ENCODE measurements around the gene NOX5. TPM values are rescaled to one million over a fixed set of nuclear protein-coding genes. Genes with fewer than 3 reads are reported as not detected.

NOX5 gene
- total RNA-seq, 1 donor from 2014 or later = not detected

- TF ChIP-seq CTCF (conservative IDR thresholded peaks at IDR 0.05) = no peak
- Mint-ChIP-seq H3K4me3 (no peak overlapping the region), H3K4me1 (no peaks in the 10 kb centered on the region), H3K36me3 (ENCODE audit: low read depth) (no peaks in the 10 kb centered on the region), H3K9me3 (peaks cover 6% of the 10 kb centered on the region), H3K27me3 (ENCODE audit: low read depth) (peaks cover 5% of the 10 kb centered on the region), H3K27ac (ENCODE audit: unreplicated experiment) (no peak overlapping the region)
- no peak for DNase-seq (ENCODE audit: low read depth, low spot score)
Observed at GRCh38 chr15:68983961-68984481, 30.5 kb upstream of the NOX5 start.

- no peaks in the 10 kb centered on the region for H3K4me1 Mint-ChIP-seq
- no peak for TF ChIP-seq CTCF (conservative IDR thresholded peaks at IDR 0.05)
Observed at GRCh38 chr15:68984586-68984985, 29.9 kb upstream of the NOX5 start.

DNA sequence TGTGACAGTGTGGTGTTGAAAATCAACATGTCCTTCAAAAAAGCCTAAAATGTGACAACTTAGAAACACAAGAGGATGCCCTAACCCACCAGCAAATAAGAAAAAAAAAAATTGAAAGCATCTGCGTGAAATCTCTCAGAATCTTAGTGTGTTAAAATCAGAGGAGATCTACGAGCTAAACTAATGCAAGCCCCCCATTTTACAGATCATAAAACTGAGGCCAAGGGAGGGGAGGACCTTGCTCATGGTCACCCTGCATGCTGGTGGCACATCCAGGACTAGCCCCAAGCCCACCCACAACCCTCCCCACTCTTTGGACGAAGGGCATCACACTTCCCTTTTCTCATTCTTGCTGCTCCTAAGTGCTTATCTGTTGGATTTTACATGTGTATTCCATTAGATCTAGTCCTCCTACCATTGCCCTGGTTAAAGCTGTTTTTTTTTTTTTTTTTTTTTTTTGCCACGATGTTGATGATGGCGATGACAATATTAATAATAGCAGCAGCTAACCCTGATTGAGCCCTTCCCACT lies 29.1 kb upstream of the NOX5 start:
- H3K4me3 Mint-ChIP-seq = no peak overlapping the region
- H3K27me3 Mint-ChIP-seq (ENCODE audit: low read depth) = no peaks in the 10 kb centered on the region
- DNase-seq (ENCODE audit: low read depth, low spot score) = no peak
- peaks cover 8% of the 10 kb centered on the region for H3K4me1 Mint-ChIP-seq
- no peaks in the 10 kb centered on the region for H3K36me3 Mint-ChIP-seq (ENCODE audit: low read depth)
- H3K27ac Mint-ChIP-seq (ENCODE audit: unreplicated experiment) = no peak overlapping the region
- H3K9me3 Mint-ChIP-seq = peaks cover 6% of the 10 kb centered on the region
- TF ChIP-seq CTCF (conservative IDR thresholded peaks at IDR 0.05) = no peak

More at GRCh38 chr15:68984586-68984985, 29.9 kb upstream of the NOX5 start:
- peaks cover 3% of the 10 kb centered on the region for H3K27me3 Mint-ChIP-seq (ENCODE audit: low read depth)
- H3K27ac Mint-ChIP-seq (ENCODE audit: unreplicated experiment) = no peak overlapping the region
- H3K36me3 Mint-ChIP-seq (ENCODE audit: low read depth) = no peaks in the 10 kb centered on the region
- DNase-seq (ENCODE audit: low read depth, low spot score) = no peak
- peaks cover 6% of the 10 kb centered on the region for H3K9me3 Mint-ChIP-seq
- no peak overlapping the region for H3K4me3 Mint-ChIP-seq

DNA sequence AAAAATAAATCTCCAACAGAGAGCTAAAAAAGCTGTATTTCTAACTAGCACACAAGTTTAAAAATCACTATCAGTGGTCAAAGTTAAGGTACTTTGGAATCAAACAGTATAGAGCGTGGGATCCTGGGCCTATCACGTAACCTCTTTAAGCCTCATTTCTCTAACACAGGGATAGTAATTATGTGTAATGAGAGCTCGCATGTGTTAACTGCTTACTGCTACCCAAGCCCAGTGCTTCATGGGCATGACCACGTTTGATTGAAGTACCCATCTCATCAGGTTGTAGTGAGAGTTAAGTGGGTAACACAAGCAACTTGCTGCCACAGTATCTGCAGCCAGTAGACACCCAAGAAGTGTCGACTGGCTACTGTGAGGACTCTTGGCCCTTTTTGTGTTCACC lies 28.2 kb upstream of the NOX5 start:
- TF ChIP-seq CTCF (conservative IDR thresholded peaks at IDR 0.05) = no peak
- no peak overlapping the region for H3K27ac Mint-ChIP-seq (ENCODE audit: unreplicated experiment)
- DNase-seq (ENCODE audit: low read depth, low spot score) = no peak

DNA sequence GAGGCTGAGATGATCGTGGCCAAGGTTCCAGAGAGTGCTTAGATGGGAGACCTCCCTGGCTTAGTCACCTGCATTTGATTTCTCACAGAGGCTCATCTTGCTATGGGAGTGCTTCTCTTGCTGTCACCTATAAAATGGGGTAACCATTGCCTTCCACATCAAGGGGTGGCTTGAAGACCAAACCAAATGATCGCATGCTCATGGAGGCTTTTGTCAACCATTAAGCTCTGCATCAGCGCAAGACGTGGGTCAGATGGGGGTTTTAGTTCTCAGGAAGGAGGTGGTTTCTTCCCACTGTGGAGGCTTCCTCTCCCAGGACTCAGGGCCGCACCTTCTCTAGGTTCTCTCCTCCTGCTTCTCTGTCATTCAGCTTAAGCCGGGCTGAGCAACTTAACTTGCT lies 27.4 kb upstream of the NOX5 start:
- DNase-seq (ENCODE audit: low read depth, low spot score) = no peak
- Mint-ChIP-seq H3K27ac (ENCODE audit: unreplicated experiment) (peak overlapping the region; percentile 40), H3K4me3 (no peak overlapping the region), H3K36me3 (ENCODE audit: low read depth) (no peaks in the 10 kb centered on the region), H3K27me3 (ENCODE audit: low read depth) (no peaks in the 10 kb centered on the region), H3K9me3 (peaks cover under 1% of the 10 kb centered on the region), H3K4me1 (peaks cover 13% of the 10 kb centered on the region)
- TF ChIP-seq CTCF (conservative IDR thresholded peaks at IDR 0.05) = no peak

More for the DNA sequence above, 28.2 kb upstream of the NOX5 start:
- Mint-ChIP-seq H3K36me3 (ENCODE audit: low read depth) (no peaks in the 10 kb centered on the region), H3K9me3 (peaks cover 4% of the 10 kb centered on the region), H3K27me3 (ENCODE audit: low read depth) (no peaks in the 10 kb centered on the region), H3K4me1 (peaks cover 13% of the 10 kb centered on the region), H3K4me3 (no peak overlapping the region)

Data from neural crest cell (in vitro differentiated cells).